Hepatocyte (in vitro differentiated cells): ENCODE results near the gene CBX4. TPM values are rescaled to one million over a fixed set of nuclear protein-coding genes. Genes with fewer than 3 reads are reported as not detected.

ENCODE experiments used
- DNase-seq: peaks from one replicate; pipeline ENCODE4 v3.0.0-alpha.2; 2016; ENCODE audit warnings: low spot score
- H2AFZ ChIP-seq: fragments of 200-600 bp; sonication (generic); 2 replicates; pipeline ENCODE4 v1.6.0; 2016; ENCODE audit warnings: antibody characterized with exemption, mild to moderate bottlenecking
- H3K27ac ChIP-seq: fragments of 200-600 bp; sonication (generic); 2 replicates; pipeline ENCODE4 v1.5.1; 2016; ENCODE audit warnings: mild to moderate bottlenecking
- H3K27me3 ChIP-seq: fragments of 200-600 bp; sonication (generic); 2 replicates; pipeline ENCODE4 v1.6.1; 2016
- H3K36me3 ChIP-seq: fragments of 200-600 bp; sonication (generic); replicated peaks from 2 replicates; pipeline ENCODE4 v1.5.1; 2016; ENCODE audit warnings: low read depth; ENCODE audit not compliant: insufficient read depth
- H3K4me1 ChIP-seq: fragments of 200-600 bp; sonication (generic); 2 replicates; pipeline ENCODE4 v1.5.1; 2016; ENCODE audit warnings: mild to moderate bottlenecking, moderate library complexity; ENCODE audit not compliant: insufficient read depth
- H3K4me2 ChIP-seq: fragments of 200-600 bp; sonication (generic); 2 replicates; pipeline ENCODE4 v1.6.0; 2016
- H3K4me3 ChIP-seq: fragments of 200-600 bp; sonication (generic); 2 replicates; pipeline ENCODE4 v1.5.1; 2016; ENCODE audit warnings: mild to moderate bottlenecking
- H3K79me2 ChIP-seq: fragments of 200-600 bp; sonication (generic); 2 replicates; pipeline ENCODE4 v1.6.0; 2017; ENCODE audit warnings: mild to moderate bottlenecking
- H3K9me2 ChIP-seq: fragments of 200-600 bp; sonication (generic); replicated peaks from 2 replicates; pipeline ENCODE4 v1.6.0; 2017; ENCODE audit warnings: mild to moderate bottlenecking; ENCODE audit not compliant: insufficient read depth
- H3K9me3 ChIP-seq: fragments of 200-600 bp; sonication (generic); 2 replicates; pipeline ENCODE4 v1.5.1; 2016; ENCODE audit warnings: low read depth, mild to moderate bottlenecking
- H4K20me1 ChIP-seq: fragments of 200-600 bp; sonication (generic); 2 replicates; pipeline ENCODE4 v1.6.0; 2016; ENCODE audit warnings: mild to moderate bottlenecking; ENCODE audit not compliant: insufficient read depth, poor library complexity, severe bottlenecking
- CTCF ChIP-seq: fragments of 200-600 bp; sonication (generic); IDR thresholded peaks from 2 replicates; pipeline ENCODE4 v1.5.1; 2016; ENCODE audit warnings: antibody characterized with exemption, mild to moderate bottlenecking; ENCODE audit not compliant: poor library complexity
- EZH2 ChIP-seq: fragments of 200-600 bp; sonication (generic); IDR thresholded peaks from 2 replicates; pipeline ENCODE4 v1.6.1; 2016; ENCODE audit warnings: antibody characterized with exemption, mild to moderate bottlenecking, borderline replicate concordance
- EZH2phosphoT487 ChIP-seq: fragments of 200-600 bp; sonication (generic); IDR thresholded peaks from one replicate; pipeline ENCODE4 v1.6.1; 2018; ENCODE audit warnings: antibody characterized with exemption, mild to moderate bottlenecking, low read depth, moderate library complexity; ENCODE audit not compliant: unreplicated experiment, severe bottlenecking
- WGBS: methylation state at CpG from one replicate; pipeline ENCODE4 v1.1.6; 2016; ENCODE audit warnings: low lambda C conversion rate; ENCODE audit errors: missing lambda C conversion rate; 5-methylcytosine and 5-hydroxymethylcytosine counted together
- polyA plus RNA-seq: library from polyadenylated mRNA; unstranded; fragments of >200 nt; fragmentation: Nextera tagmentation; extraction: Ambion mirVana; gene quantifications from 2 replicates; pipeline ENCODE4 v1.2.1, GENCODE V29; 2016
- total RNA-seq: library from RNA; depleted of rRNA; stranded (reverse); fragments of >200 nt; gene quantifications from 2 replicates; pipeline ENCODE4 v1.2.3, GENCODE V29; 2014

Gene CBX4
- total and polyA plus RNA-seq, 2 experiments from 2014 or later = 56.1 to 86.7 TPM

DNA sequence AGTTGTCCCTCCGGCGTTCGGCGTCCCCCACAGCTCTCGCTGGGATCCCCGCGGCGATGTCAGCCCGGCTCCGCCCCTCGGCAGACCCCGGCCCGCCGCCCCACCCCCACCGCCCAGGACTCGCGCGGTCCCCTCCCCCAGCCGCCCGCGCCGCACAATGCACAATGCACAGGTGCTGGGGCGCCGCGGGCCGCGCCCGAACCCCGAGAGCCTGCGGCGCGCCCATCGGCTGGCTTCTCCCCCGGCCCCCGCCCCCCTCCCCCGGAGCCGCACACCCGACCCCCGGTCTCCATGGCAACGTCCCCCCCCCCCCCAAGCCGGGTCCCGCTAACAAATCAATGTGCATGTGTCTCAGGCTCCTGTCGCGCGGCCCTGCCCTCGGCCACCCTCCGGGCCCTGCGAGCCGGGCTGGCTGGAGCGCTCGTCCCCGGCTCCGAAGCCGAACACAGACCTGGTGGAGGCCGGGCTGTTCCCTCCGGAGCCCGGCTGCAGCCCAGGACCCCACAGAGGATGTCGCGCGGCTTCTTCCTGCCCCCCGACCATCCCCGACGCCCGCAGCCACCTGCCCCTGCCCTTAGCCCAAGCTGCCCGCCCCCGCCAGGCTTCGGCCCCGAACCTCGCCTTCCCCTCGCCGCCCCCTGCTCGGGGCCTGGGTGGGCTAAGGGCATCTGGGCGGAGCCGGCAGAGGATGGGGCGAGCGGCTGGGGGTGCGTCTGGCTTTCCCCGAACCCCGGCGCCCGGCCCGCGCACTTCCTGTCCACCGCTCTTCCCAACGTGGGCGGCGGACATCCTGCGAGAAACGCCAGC is 41.5 kb downstream of the CBX4 start:
- H2AFZ ChIP-seq = peak overlapping the region; percentile 1
- peak overlapping the region; percentile 97 for H3K4me2 ChIP-seq
- peaks cover 3% of the 10 kb centered on the region for H4K20me1 ChIP-seq
- no peak for TF ChIP-seq CTCF
- TF ChIP-seq EZH2 = no peak
- no peak for TF ChIP-seq EZH2phosphoT487
- no peaks in the 10 kb centered on the region for H3K9me3 ChIP-seq
- H3K27me3 ChIP-seq = peaks cover 57% of the 10 kb centered on the region
- H3K36me3 ChIP-seq = no peaks in the 10 kb centered on the region
- H3K79me2 ChIP-seq = peaks cover 21% of the 10 kb centered on the region
- peaks cover 40% of the 10 kb centered on the region for H3K4me1 ChIP-seq
- no peaks in the 10 kb centered on the region for H3K9me2 ChIP-seq
- no peak overlapping the region for H3K27ac ChIP-seq
- DNase-seq = peak; percentile 25
- WGBS = 1% methylated on average over 22 of the region's 89 CpGs
- peak overlapping the region; percentile 28 for H3K4me3 ChIP-seq

DNA sequence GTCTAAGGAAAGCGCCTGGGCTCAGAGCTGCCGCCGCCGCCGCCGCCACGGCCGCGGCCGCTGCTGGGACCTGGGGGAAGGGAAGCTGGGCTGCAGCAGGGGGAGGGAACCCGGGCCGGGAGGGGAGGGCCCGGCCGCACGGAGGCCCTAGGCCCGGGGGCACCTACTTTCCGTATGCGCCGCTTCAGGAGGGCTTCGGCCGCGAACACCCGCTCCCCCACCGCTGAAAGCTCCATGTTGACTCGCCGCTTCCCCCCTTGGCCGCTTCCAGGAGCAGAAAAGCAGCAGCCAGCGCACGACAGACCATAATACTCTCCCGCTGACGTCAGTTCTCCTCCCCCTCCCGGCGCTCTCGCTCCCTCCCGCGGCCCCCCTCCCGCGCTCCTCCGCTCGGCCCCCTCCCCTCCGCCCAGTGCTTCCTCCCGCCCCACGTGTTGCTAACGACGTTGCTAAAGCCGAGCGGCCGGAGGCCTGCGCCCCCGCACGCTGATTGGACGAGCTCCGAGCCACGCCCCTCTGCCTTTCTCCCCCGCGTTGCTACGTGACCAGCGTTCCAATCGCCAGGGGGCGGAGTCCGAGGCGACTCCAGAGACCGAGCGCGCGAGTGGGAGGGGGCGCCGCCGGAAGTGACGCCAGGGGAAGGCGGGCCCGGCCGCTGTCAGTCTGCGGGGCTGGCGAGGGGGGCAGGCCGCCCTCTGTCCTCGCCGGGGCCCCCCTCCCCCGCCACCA is 42.3 kb downstream of the CBX4 start, which contains the start of gene CBX8:
CBX8 (minus strand) TSS at position 315 of the 729 bp plus-strand sequence; CDS start at position 236, 79 bp downstream.
- H3K4me1 ChIP-seq = peaks cover 44% of the 10 kb centered on the region
- peak within 1 kb of the TSS; percentile 88 for H3K27ac ChIP-seq
- H2AFZ ChIP-seq = peak within 1 kb of the TSS; percentile 1
- peak within 1 kb of the TSS; percentile 97 for H3K4me2 ChIP-seq
- H4K20me1 ChIP-seq = peaks cover 3% of the 10 kb centered on the region
- no peaks in the 10 kb centered on the region for H3K9me2 ChIP-seq
- 2% methylated on average over 36 of the region's 79 CpGs for WGBS
- TF ChIP-seq EZH2phosphoT487 = no peak
- TF ChIP-seq CTCF = no peak
- TF ChIP-seq EZH2 = no peak
- peak; percentile 100 for DNase-seq
- H3K36me3 ChIP-seq = no peaks in the 10 kb centered on the region
- H3K27me3 ChIP-seq = peaks cover 57% of the 10 kb centered on the region
- H3K79me2 ChIP-seq = peaks cover 21% of the 10 kb centered on the region
- H3K4me3 ChIP-seq = peak within 1 kb of the TSS; percentile 35
- no peaks in the 10 kb centered on the region for H3K9me3 ChIP-seq

DNA sequence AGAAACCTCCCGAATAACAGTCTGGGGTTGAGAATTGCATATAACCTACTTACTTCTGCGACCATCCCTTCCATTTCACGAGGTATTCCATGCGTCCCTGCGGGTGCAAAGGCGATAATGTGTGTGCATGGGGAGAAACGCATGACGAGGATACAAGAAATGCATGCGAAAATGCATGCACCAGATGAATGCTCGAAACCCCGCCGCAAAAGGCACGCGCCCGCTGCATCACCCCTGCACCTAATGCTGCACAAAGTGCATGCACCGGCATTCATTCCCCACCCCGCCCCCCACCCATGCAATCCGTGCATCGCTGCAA is 42.8 kb downstream of the CBX4 start:
- no peak for DNase-seq
- peaks cover 3% of the 10 kb centered on the region for H4K20me1 ChIP-seq
- no peak overlapping the region for H3K27ac ChIP-seq
- peak overlapping the region; percentile 92 for H3K4me2 ChIP-seq
- peaks cover 21% of the 10 kb centered on the region for H3K79me2 ChIP-seq
- H3K9me2 ChIP-seq = no peaks in the 10 kb centered on the region
- WGBS = 3% methylated on average over 16 of the region's 19 CpGs
- H3K36me3 ChIP-seq = no peaks in the 10 kb centered on the region
- peaks cover 47% of the 10 kb centered on the region for H3K4me1 ChIP-seq
- H3K4me3 ChIP-seq = peak overlapping the region; percentile 35
- H3K9me3 ChIP-seq = no peaks in the 10 kb centered on the region
- H3K27me3 ChIP-seq = peaks cover 57% of the 10 kb centered on the region
- no peak for TF ChIP-seq CTCF
- TF ChIP-seq EZH2phosphoT487 = no peak
- no peak for TF ChIP-seq EZH2
- no peak overlapping the region for H2AFZ ChIP-seq
